GM21526 (cell line): Measurements from ENCODE around the gene ANKS6.

Experiments
- ATAC-seq: cut with Tn5 transposase; IDR thresholded peaks from one replicate; pipeline ENCODE4 v1.9.1; 2021; ENCODE audit warnings: moderate library complexity; ENCODE audit not compliant: unreplicated experiment, low FRiP score

ANKS6 gene

GRCh38 chr9:98793031-98793430 lies 3.3 kb downstream of the ANKS6 start:
- no peak for ATAC-seq

- ATAC-seq: no peak
Measured at GRCh38 chr9:98791608-98792490, 4.5 kb downstream of the ANKS6 start.

GRCh38 chr9:98790842-98791607 lies 5.3 kb downstream of the ANKS6 start:
- no peak for ATAC-seq

DNA sequence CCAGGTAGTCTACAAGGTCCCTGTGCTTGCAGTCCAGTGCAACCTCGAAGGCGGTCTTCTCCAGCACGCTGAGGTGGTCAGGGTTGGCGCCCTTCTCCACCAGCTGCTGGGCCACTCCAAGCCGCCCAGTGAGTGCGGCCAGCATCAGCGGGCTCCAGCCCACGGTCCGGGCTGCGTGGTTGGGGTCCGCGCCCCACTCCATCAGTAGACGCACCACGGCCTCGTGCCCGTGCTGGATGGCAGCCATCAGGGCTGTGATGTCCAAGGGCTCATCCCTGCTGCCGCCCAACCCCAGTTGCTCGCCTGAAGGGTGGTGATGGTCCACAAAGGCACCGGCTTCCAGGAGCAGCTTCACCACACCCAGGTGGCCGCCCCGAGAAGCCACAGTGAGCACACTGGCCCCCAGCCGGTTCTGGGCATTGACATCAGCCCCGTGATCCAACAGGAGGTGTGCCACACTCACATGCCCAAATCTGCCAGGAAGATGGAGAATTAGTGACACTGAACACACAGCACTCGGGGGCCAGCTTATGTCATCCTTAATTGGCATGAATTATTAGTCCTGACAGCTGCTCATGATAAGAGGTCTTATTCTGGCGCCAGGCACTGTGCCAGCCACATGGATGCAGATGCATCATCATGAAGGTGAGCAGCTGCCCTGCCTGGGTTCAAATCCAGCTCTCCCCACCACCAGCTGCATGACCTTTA lies 6.1 kb downstream of the ANKS6 start:
- ATAC-seq: no peak

GRCh38 chr9:98789483-98790133 lies 6.7 kb downstream of the ANKS6 start:
- ATAC-seq: no peak

DNA sequence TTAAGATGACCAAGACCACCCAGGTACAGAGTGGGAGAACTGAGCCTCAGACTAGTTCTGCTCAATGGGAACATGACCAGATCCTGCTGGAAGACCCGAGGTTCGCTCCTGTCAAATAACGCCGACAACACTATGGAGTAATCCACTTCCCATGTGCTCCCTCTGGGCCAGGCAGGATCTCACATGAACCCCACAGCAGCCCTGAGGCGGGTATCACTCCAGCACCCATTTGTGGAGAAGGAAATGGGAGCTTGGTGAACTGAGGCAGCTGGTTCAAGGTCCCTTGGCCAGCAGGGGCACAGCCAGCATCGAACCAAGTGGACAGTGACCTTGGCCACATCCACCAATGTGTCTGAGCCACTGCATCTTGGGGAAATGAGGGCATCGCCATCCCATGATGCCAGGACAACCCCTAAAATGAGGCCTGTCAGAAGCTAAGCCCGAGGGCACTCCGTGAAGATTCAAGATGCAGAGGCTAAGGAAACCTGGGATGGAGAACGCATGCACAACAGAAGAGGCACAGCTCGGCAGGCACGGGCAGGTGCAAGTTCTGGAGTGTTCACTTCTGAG lies 8.5 kb downstream of the ANKS6 start:
- ATAC-seq: no peak

- ATAC-seq: no peak
Measured at GRCh38 chr9:98786750-98787510, 9.4 kb downstream of the ANKS6 start.

DNA sequence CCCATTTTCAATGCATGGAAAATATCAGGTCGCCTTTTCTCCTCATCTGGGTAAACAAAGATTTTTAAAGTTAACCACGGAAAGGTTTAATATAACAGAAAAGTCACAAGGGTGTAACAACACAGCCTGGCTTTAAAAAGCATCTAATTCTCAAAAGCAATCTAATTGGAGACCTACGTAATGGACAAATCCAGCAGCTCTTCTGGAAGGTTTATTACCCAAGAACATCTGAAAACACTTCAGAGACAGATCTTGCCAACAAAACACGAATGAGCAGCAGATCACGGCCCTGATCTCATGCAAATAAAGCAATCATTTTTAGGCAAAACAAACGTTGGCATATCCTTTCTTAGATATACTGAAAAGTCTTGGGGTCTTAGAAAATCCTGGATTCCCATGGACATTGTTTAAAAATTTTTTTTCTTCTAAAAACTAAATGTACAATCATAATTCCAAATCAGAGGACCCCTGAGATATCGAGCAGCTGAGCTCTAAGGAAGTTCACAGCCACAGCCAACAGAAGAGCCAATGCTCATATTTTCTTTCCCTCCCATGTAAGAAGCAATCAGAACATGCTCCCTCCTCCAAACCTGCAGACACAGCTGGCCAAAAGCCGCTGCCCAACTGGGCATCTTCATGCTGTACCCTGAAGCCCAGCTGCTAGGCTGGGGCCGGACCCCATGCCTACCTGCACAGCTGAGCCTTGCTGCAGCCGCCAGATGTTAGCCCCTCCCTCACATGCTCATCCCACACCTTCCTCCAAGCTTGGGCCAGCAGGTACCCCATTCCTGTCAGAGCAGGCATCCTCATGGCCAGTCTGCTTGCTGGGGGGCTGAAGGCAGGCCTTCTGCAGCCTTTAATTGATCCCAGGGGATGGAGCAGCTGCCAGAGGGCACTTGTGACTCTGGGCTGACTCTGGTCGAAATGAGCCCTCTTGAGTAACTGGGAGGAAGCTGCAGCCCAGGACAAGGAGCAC lies 11.2 kb downstream of the ANKS6 start:
- no peak for ATAC-seq

GRCh38 chr9:98783518-98784226 lies 12.7 kb downstream of the ANKS6 start:
- ATAC-seq: no peak

- no peak for ATAC-seq
Measured at GRCh38 chr9:98781588-98782383, 14.6 kb downstream of the ANKS6 start.

DNA sequence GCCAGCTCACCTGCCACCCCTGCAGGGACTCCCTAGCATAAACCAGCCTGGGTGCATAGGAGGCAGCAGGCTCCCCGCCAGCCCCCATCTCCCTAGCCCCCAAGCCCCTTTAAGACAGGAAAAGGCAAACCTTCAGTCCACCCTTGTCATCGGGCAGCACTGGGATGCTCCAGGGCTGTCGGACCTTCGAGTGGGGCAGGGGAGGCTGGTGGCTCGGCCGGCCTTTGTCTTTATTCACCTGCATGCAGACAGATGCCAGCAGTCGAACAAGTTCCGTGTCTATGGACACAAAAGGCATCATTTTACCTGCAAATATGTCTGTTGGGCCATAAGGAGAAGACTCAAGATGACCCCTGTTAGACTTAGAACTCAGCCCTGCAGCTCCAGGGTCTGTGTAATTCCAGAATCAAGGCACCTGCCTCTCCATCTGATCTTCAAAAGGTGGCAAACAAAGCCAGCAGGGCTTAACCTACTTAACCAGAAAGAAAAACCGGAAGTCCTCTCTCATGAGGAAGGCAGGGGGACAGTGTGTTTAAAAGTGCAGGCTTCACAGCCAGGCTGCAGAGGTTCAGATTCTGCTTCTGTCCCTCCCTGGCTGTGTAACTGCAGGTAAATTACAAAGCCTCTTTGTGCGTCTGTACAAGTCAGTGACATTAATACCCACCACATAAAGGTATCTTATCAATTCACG lies 16.2 kb downstream of the ANKS6 start:
- ATAC-seq: no peak

DNA sequence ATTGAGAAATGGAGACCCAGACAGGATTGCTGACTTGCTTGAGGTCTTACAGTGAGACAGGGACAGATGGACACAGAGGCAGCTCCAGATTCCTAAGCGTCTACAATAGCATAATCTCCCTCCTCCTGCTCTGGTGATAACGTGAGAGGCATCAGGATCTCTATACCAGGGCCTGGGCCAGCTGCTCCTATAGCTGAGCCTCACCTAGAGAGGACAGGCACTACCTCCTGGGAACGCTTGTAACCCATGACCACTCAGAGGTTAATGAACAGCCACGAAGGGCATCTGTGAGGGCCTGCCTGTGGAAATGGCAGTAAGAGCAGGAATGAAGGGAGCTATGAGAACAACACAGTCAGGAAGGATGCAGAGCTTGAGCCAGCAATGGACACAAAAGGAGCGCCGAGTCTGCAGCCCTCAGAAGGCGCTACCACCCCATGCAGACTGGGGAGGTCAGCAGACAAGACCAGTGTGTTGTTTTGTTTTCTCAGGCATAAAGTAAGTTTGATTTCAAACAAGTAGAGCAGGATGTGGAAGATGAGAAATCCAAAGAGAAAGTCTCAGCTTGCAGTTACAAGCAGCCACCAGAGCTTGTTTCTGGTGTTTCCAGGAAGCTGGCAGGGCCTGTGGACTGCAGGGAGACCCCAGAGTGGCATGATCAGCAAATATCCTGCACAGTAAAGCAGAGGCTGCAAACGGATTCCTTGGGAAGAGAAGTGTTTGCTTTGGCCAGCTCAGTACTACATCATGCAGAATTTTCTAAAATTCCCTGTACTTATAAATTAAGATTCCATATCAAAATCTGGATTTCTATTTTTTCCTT lies 17.4 kb downstream of the ANKS6 start:
- no peak for ATAC-seq

DNA sequence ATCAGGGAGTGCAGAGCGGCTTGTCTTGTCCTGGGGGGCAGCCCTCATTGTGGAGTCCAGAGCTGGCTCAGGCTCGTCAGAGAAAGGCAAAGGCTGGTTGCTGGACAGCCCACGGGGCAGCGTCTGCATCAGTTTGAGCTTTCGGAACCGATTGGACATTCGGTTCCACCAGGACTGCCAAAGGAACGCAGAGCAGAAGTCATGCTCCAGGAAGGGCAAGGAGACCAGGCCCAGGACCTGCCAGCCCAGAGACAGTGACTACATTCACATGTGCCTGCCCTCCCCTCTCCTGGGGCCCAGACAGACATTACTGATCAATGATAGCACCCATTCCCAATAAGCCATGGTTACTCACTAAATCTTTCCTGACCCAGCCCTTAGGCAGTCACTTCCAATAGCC lies 18.1 kb downstream of the ANKS6 start:
- no peak for ATAC-seq

DNA sequence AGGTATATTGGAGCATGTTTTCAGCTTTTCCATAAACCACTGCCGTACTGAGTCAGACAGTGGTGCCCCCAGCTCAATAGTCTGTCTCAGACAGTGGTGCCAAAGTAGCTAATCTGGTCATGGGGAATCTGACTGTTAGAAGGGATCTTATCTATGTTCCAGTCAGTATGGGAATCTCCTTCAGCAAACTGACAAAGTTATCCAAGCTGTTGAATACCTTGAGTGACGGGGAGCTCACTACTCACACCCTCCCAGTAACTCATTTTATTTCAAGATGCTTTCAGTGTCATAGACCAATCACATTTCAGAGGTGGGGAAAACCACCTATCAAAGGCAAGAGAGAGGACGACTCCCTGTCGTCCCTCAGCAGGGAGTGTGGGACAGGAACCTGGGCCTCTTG lies 18.7 kb downstream of the ANKS6 start:
- ATAC-seq: no peak

GRCh38 chr9:98775831-98776441 lies 20.4 kb downstream of the ANKS6 start:
- no peak for ATAC-seq
